ENCODE measurements around the gene BRD1.
"Not testable (repeated sequence)": the region's sequence is repeated elsewhere in the genome, so short reads cannot be mapped to it uniquely, and the experiment has no call there.

BRD1 gene

GRCh38 chr22:49826603-49827270 is 936 bp downstream of the BRD1 start:
- Histone ChIP-seq H3K4me3 (ENCODE audit: low read depth in 1 of 5, low read length in 5 of 5) (peak overlapping the region; percentile 44 to 80 (median 74)), H3K27ac (ENCODE audit: low read depth, low read length) (peak overlapping the region; percentile 78), H3K36me3 (ENCODE audit: control insufficient read depth in 5 of 5, insufficient read depth in 5 of 5, low read length in 5 of 5) (peaks cover 0 to 38% (median 19%) of the 10 kb centered on the region in 5 donors), H3K4me1 (ENCODE audit: control insufficient read depth in 5 of 5, insufficient read depth in 5 of 5, low read length in 5 of 5) (peaks cover 8 to 38% (median 34%) of the 10 kb centered on the region in 5 donors), H3K9me3 (ENCODE audit: control insufficient read depth in 5 of 5, low read length in 5 of 5) (peaks cover 0 to 18% (median 9%) of the 10 kb centered on the region in 5 donors), H3K9ac (ENCODE audit: low read length in 5 of 5) (peak overlapping the region; percentile 68 to 93 (median 85)), H3K27me3 (ENCODE audit: control insufficient read depth in 5 of 5, insufficient read depth in 4 of 5, low read length in 5 of 5) (no peaks in the 10 kb centered on the region)

DNA sequence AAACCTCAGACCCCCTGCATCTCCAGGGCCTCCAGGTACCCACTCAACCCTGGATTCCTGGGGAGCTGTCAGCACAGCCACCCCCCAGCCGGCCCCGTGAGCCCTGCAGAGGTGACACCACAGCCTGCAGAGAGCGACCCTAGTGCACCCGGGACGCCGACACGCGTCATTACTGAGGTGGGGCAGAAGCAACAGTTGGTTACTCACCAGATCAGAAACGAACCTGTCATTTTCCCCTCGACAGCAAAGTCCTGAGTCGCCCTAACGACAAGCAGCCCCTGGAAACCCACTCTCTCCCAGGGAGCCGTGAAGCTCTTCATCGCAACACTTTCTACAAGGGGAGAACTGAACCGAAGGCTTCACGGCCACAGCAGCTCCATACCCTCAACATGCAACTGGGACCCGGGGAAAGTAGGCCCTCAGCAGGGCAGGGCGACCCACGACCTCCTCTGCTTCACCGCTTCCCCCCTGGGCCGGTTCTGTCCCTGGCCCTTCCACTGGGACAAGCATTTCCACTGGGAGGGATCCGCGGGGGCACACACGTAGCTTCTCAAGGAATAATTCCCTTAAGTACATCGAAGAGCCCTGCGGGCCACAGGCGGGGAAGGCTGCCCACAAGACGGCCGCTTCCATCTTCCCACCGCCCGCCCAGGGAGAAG is 1.6 kb downstream of the BRD1 start:
- Histone ChIP-seq H3K4me3 (ENCODE audit: low read depth in 1 of 5, low read length in 5 of 5) (peak overlapping the region; percentile 44 to 80 (median 74)), H3K9me3 (ENCODE audit: control insufficient read depth in 5 of 5, low read length in 5 of 5) (peaks cover 0 to 11% (median 3%) of the 10 kb centered on the region in 5 donors), H3K4me1 (ENCODE audit: control insufficient read depth in 5 of 5, insufficient read depth in 5 of 5, low read length in 5 of 5) (peaks cover 8 to 42% (median 38%) of the 10 kb centered on the region in 5 donors), H3K27me3 (ENCODE audit: control insufficient read depth in 5 of 5, insufficient read depth in 4 of 5, low read length in 5 of 5) (no peaks in the 10 kb centered on the region), H3K36me3 (ENCODE audit: control insufficient read depth in 5 of 5, insufficient read depth in 5 of 5, low read length in 5 of 5) (peaks cover 0 to 42% (median 22%) of the 10 kb centered on the region in 5 donors), H3K27ac (ENCODE audit: low read depth, low read length) (peak overlapping the region; percentile 78), H3K9ac (ENCODE audit: low read length in 5 of 5) (peak overlapping the region; percentile 68 to 93 (median 85))

DNA sequence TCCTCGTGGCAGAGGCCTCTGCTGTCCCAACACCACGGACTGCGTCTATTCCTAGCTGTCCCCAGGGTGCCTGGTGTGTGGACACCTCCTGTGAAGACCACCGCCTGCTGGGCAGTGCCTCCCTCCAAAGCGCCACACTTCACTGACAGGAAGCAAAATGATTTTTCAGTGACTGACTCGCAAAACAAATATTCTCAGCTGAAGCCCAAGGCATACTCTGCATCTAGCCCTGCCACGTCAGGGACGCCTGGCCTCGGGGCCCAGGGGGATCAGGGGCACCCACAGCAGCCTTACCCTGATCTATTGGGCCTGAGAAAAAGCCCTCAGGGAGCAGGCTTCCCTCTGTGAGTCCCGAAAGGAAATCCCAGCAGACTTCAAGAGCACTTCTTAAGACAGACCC is 2.2 kb downstream of the BRD1 start:
- Histone ChIP-seq H3K27me3 (ENCODE audit: control insufficient read depth in 5 of 5, insufficient read depth in 4 of 5, low read length in 5 of 5) (no peaks in the 10 kb centered on the region), H3K27ac (ENCODE audit: low read depth, low read length) (no peak overlapping the region), H3K4me1 (ENCODE audit: control insufficient read depth in 5 of 5, insufficient read depth in 5 of 5, low read length in 5 of 5) (peaks cover 8 to 48% (median 44%) of the 10 kb centered on the region in 5 donors), H3K36me3 (ENCODE audit: control insufficient read depth in 5 of 5, insufficient read depth in 5 of 5, low read length in 5 of 5) (peaks cover 0 to 49% (median 25%) of the 10 kb centered on the region in 5 donors), H3K4me3 (ENCODE audit: low read depth in 1 of 5, low read length in 5 of 5) (peak overlapping the region; percentile 44 to 80 (median 74)), H3K9ac (ENCODE audit: low read length in 5 of 5) (peak overlapping the region in 4 of 5 donors; percentile 68 to 93 (median 88)), H3K9me3 (ENCODE audit: control insufficient read depth in 5 of 5, low read length in 5 of 5) (peaks cover 0 to 9% (median 0%) of the 10 kb centered on the region in 5 donors)

GRCh38 chr22:49824936-49825335 is 2.7 kb downstream of the BRD1 start:
- Histone ChIP-seq H3K27ac (ENCODE audit: low read depth, low read length) (no peak overlapping the region), H3K36me3 (ENCODE audit: control insufficient read depth in 5 of 5, insufficient read depth in 5 of 5, low read length in 5 of 5) (peaks cover 0 to 54% (median 30%) of the 10 kb centered on the region in 5 donors), H3K4me3 (ENCODE audit: low read depth in 1 of 5, low read length in 5 of 5) (peak overlapping the region in 4 of 5 donors; percentile 11 to 80 (median 48)), H3K4me1 (ENCODE audit: control insufficient read depth in 5 of 5, insufficient read depth in 5 of 5, low read length in 5 of 5) (peaks cover 8 to 48% (median 44%) of the 10 kb centered on the region in 5 donors), H3K27me3 (ENCODE audit: control insufficient read depth in 5 of 5, insufficient read depth in 4 of 5, low read length in 5 of 5) (no peaks in the 10 kb centered on the region), H3K9me3 (ENCODE audit: control insufficient read depth in 5 of 5, low read length in 5 of 5) (peaks cover 0 to 9% (median 0%) of the 10 kb centered on the region in 5 donors), H3K9ac (ENCODE audit: low read length in 5 of 5) (peak overlapping the region in 3 of 5 donors; percentile 85 to 93 (median 90))

DNA sequence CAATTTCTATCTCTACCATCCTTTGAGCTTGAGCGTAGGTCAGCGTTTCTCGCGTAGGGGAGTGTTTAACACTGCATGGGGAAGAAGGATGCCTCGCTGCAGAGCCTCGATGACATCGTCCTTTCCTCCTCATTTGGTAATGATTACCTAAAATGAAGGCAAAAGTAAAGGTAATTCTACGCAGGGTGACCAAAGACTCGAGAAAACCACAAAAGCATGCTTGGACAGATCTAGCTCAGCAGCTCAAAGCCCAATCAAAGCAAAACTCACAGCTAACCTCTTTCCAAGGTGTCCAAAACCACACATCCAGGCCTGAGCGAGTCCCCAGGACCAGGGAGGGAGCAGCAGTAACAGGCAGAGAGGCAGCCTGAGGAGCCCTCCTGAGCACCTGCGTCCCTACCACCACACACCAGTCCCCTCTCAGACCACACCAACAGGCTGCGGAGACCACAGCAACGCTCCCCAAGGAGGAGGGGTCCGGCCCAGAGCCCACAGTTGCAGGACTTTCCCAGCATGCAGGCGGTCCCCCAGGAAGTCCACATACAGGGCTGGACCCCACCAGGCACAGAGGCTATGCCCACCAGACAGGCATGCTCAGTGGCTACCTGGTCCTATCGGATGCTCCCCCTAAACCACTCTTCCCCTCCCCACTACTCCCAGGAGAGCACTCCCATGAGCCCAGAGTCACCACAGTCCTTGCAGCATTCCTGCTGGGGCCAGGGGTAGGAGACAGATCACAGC is 3.3 kb downstream of the BRD1 start:
- Histone ChIP-seq H3K9ac (ENCODE audit: low read length in 5 of 5) (peak overlapping the region in 2 of 5 donors; percentile 85 to 90), H3K27ac (ENCODE audit: low read depth, low read length) (no peak overlapping the region)

GRCh38 chr22:49823289-49824045 is 4.2 kb downstream of the BRD1 start:
- H3K9me3 ChIP-seq (ENCODE audit: control insufficient read depth in 5 of 5, low read length in 5 of 5): no peaks in the 10 kb centered on the region
- no peak overlapping the region for H3K27ac ChIP-seq (ENCODE audit: low read depth, low read length)
- H3K4me1 ChIP-seq (ENCODE audit: control insufficient read depth in 5 of 5, insufficient read depth in 5 of 5, low read length in 5 of 5): peaks cover 8 to 48% (median 44%) of the 10 kb centered on the region in 5 donors
- H3K27me3 ChIP-seq (ENCODE audit: control insufficient read depth in 5 of 5, insufficient read depth in 4 of 5, low read length in 5 of 5): no peaks in the 10 kb centered on the region
- no peak overlapping the region for H3K4me3 ChIP-seq (ENCODE audit: low read depth in 1 of 5, low read length in 5 of 5)
- no peak overlapping the region for H3K9ac ChIP-seq (ENCODE audit: low read length in 5 of 5)
- peaks cover 0 to 66% (median 35%) of the 10 kb centered on the region in 5 donors for H3K36me3 ChIP-seq (ENCODE audit: control insufficient read depth in 5 of 5, insufficient read depth in 5 of 5, low read length in 5 of 5)

More for the DNA sequence above, 3.3 kb downstream of the BRD1 start:
- Histone ChIP-seq H3K36me3 (ENCODE audit: control insufficient read depth in 5 of 5, insufficient read depth in 5 of 5, low read length in 5 of 5) (peaks cover 0 to 58% (median 30%) of the 10 kb centered on the region in 5 donors), H3K9me3 (ENCODE audit: control insufficient read depth in 5 of 5, low read length in 5 of 5) (peaks cover 0 to 3% (median 0%) of the 10 kb centered on the region in 5 donors), H3K4me1 (ENCODE audit: control insufficient read depth in 5 of 5, insufficient read depth in 5 of 5, low read length in 5 of 5) (peaks cover 8 to 48% (median 44%) of the 10 kb centered on the region in 5 donors), H3K27me3 (ENCODE audit: control insufficient read depth in 5 of 5, insufficient read depth in 4 of 5, low read length in 5 of 5) (no peaks in the 10 kb centered on the region), H3K4me3 (ENCODE audit: low read depth in 1 of 5, low read length in 5 of 5) (peak overlapping the region in 2 of 5 donors; percentile 7 to 11)

GRCh38 chr22:49821741-49822140 is 5.9 kb downstream of the BRD1 start:
- H3K4me3 ChIP-seq (ENCODE audit: low read depth in 1 of 5, low read length in 5 of 5); H3K9me3 ChIP-seq (ENCODE audit: control insufficient read depth in 5 of 5, low read length in 5 of 5); H3K27me3 ChIP-seq (ENCODE audit: control insufficient read depth in 5 of 5, insufficient read depth in 4 of 5, low read length in 5 of 5); H3K27ac ChIP-seq (ENCODE audit: low read depth, low read length): not testable (repeated sequence)
- Histone ChIP-seq H3K4me1 (ENCODE audit: control insufficient read depth in 5 of 5, insufficient read depth in 5 of 5, low read length in 5 of 5) (peaks cover 8 to 47% (median 42%) of the 10 kb centered on the region in 5 donors), H3K36me3 (ENCODE audit: control insufficient read depth in 5 of 5, insufficient read depth in 5 of 5, low read length in 5 of 5) (peaks cover 0 to 84% (median 52%) of the 10 kb centered on the region in 5 donors), H3K9ac (ENCODE audit: low read length in 5 of 5) (peak overlapping the region in 2 of 5 donors; percentile 15 to 41)

DNA sequence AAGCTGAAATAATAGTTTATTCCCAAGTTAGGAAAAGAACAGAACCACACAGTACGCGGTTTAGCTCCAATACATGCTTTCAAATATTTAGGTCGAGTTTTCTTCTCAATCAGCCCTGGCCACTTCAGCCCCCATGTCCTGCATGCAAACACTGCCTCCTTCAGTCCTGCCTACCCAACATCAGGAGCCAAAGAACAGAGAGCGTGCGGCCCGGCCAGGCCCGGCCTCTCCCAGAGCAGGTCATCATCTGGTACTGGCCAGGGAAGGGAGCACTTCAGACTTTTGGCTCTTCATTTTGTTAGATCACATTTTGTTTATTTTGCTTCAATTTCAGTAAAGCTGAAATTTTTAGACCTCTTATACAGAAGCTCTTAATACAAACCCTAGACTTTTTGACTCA is 6.7 kb downstream of the BRD1 start:
- Histone ChIP-seq H3K27ac (ENCODE audit: low read depth, low read length) (no peak overlapping the region), H3K9me3 (ENCODE audit: control insufficient read depth in 5 of 5, low read length in 5 of 5) (no peaks in the 10 kb centered on the region), H3K27me3 (ENCODE audit: control insufficient read depth in 5 of 5, insufficient read depth in 4 of 5, low read length in 5 of 5) (no peaks in the 10 kb centered on the region), H3K4me1 (ENCODE audit: control insufficient read depth in 5 of 5, insufficient read depth in 5 of 5, low read length in 5 of 5) (peaks cover 8 to 41% (median 34%) of the 10 kb centered on the region in 5 donors), H3K4me3 (ENCODE audit: low read depth in 1 of 5, low read length in 5 of 5) (no peak overlapping the region), H3K36me3 (ENCODE audit: control insufficient read depth in 5 of 5, insufficient read depth in 5 of 5, low read length in 5 of 5) (peaks cover 0 to 91% (median 54%) of the 10 kb centered on the region in 5 donors), H3K9ac (ENCODE audit: low read length in 5 of 5) (peak overlapping the region in 1 of 5 donors; percentile 41)

DNA sequence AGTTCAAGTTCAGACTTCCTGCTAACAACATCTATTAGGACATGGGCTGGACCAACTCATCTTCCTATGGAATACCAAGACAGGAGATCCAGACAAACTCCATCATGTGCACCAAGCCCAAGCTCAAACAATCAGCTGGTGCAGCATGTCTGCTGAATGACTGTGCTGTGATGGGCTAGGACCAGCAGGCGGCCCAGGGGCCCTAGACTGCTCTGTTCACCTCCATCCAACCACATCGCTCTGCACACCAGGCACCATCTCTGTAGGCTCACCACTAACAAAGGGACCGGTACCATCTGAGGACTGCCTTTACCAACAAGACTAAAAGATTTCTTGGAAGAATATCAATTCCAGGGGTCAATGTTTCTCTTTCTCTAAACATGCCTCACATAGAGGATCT is 10.3 kb downstream of the BRD1 start:
- Histone ChIP-seq H3K36me3 (ENCODE audit: control insufficient read depth in 5 of 5, insufficient read depth in 5 of 5, low read length in 5 of 5) (peaks cover 0 to 83% (median 50%) of the 10 kb centered on the region in 5 donors), H3K9ac (ENCODE audit: low read length in 5 of 5) (no peak overlapping the region), H3K4me1 (ENCODE audit: control insufficient read depth in 5 of 5, insufficient read depth in 5 of 5, low read length in 5 of 5) (peaks cover 2 to 29% (median 20%) of the 10 kb centered on the region in 5 donors), H3K4me3 (ENCODE audit: low read depth in 1 of 5, low read length in 5 of 5) (no peak overlapping the region), H3K27ac (ENCODE audit: low read depth, low read length) (no peak overlapping the region), H3K27me3 (ENCODE audit: control insufficient read depth in 5 of 5, insufficient read depth in 4 of 5, low read length in 5 of 5) (no peaks in the 10 kb centered on the region), H3K9me3 (ENCODE audit: control insufficient read depth in 5 of 5, low read length in 5 of 5) (no peaks in the 10 kb centered on the region)

Data from subcutaneous abdominal adipose tissue (tissue), 5 donors.